ENCODE data around the gene TAS1R3. TPM values are rescaled to one million over a fixed set of nuclear protein-coding genes. Genes with fewer than 3 reads are reported as not detected.
A peak's percentile ranks its signal among the peaks of the same experiment; 100 is the strongest.

The TAS1R3 gene
- total RNA-seq, 1 donor, result under 0.01 TPM

GRCh38 chr1:1321477-1321876 is 9.6 kb upstream of the TAS1R3 start:
- H3K4me1 ChIP-seq (ENCODE audit: insufficient read depth, low read length), result peaks cover 22% of the 10 kb centered on the region
- H2AFZ ChIP-seq (ENCODE audit: low read length), result no peak overlapping the region
- no peaks in the 10 kb centered on the region for H3K9me3 ChIP-seq (ENCODE audit: low read depth, low read length)
- peaks cover 23% of the 10 kb centered on the region for H3K36me3 ChIP-seq (ENCODE audit: insufficient read depth, low read length)
- H3K4me2 ChIP-seq (ENCODE audit: insufficient read depth, low read length), result no peak overlapping the region
- peaks cover 81% of the 10 kb centered on the region for H3K79me2 ChIP-seq (ENCODE audit: insufficient read depth, low read length)
- peak overlapping the region; percentile 33 for H3K27ac ChIP-seq (ENCODE audit: low read depth, low read length)
- H3K27me3 ChIP-seq (ENCODE audit: insufficient read depth, low read length), result no peaks in the 10 kb centered on the region
- peaks cover 51% of the 10 kb centered on the region for H4K20me1 ChIP-seq (ENCODE audit: insufficient read depth, low read length)
- no peak overlapping the region for H3K4me3 ChIP-seq (ENCODE audit: insufficient read depth, low read length)
- DNase-seq (ENCODE audit: insufficient read length, low spot score, missing footprints), result no peak
- no peak for TF ChIP-seq CTCF (IDR thresholded peaks at IDR 0.05; ENCODE audit: extremely low read depth, low read depth, low read length)

GRCh38 chr1:1322418-1322817 is 8.7 kb upstream of the TAS1R3 start:
- H3K79me2 ChIP-seq (ENCODE audit: insufficient read depth, low read length), result peaks cover 86% of the 10 kb centered on the region
- no peaks in the 10 kb centered on the region for H3K9me3 ChIP-seq (ENCODE audit: low read depth, low read length)
- H3K27me3 ChIP-seq (ENCODE audit: insufficient read depth, low read length), result no peaks in the 10 kb centered on the region
- DNase-seq (ENCODE audit: insufficient read length, low spot score, missing footprints), result no peak
- peaks cover 22% of the 10 kb centered on the region for H3K4me1 ChIP-seq (ENCODE audit: insufficient read depth, low read length)
- no peak overlapping the region for H3K27ac ChIP-seq (ENCODE audit: low read depth, low read length)
- H3K4me2 ChIP-seq (ENCODE audit: insufficient read depth, low read length), result no peak overlapping the region
- no peak for TF ChIP-seq CTCF (IDR thresholded peaks at IDR 0.05; ENCODE audit: extremely low read depth, low read depth, low read length)
- H2AFZ ChIP-seq (ENCODE audit: low read length), result no peak overlapping the region
- H4K20me1 ChIP-seq (ENCODE audit: insufficient read depth, low read length), result peaks cover 49% of the 10 kb centered on the region
- H3K36me3 ChIP-seq (ENCODE audit: insufficient read depth, low read length), result peaks cover 22% of the 10 kb centered on the region
- no peak overlapping the region for H3K4me3 ChIP-seq (ENCODE audit: insufficient read depth, low read length)

GRCh38 chr1:1322952-1323351 is 8.1 kb upstream of the TAS1R3 start:
- Histone ChIP-seq H3K27me3 (ENCODE audit: insufficient read depth, low read length) (no peaks in the 10 kb centered on the region), H3K79me2 (ENCODE audit: insufficient read depth, low read length) (peaks cover 82% of the 10 kb centered on the region), H3K36me3 (ENCODE audit: insufficient read depth, low read length) (peaks cover 18% of the 10 kb centered on the region), H3K9me3 (ENCODE audit: low read depth, low read length) (no peaks in the 10 kb centered on the region), H3K27ac (ENCODE audit: low read depth, low read length) (no peak overlapping the region), H4K20me1 (ENCODE audit: insufficient read depth, low read length) (peaks cover 47% of the 10 kb centered on the region), H3K4me1 (ENCODE audit: insufficient read depth, low read length) (peaks cover 21% of the 10 kb centered on the region), H3K4me2 (ENCODE audit: insufficient read depth, low read length) (peak overlapping the region; percentile 4), H2AFZ (ENCODE audit: low read length) (no peak overlapping the region), H3K4me3 (ENCODE audit: insufficient read depth, low read length) (no peak overlapping the region)
- no peak for TF ChIP-seq CTCF (IDR thresholded peaks at IDR 0.05; ENCODE audit: extremely low read depth, low read depth, low read length)
- DNase-seq (ENCODE audit: insufficient read length, low spot score, missing footprints), result no peak

- H3K9me3 ChIP-seq (ENCODE audit: low read depth, low read length), result no peaks in the 10 kb centered on the region
- H3K36me3 ChIP-seq (ENCODE audit: insufficient read depth, low read length), result peaks cover 17% of the 10 kb centered on the region
- peak overlapping the region; percentile 76 for H3K4me2 ChIP-seq (ENCODE audit: insufficient read depth, low read length)
- peaks cover 46% of the 10 kb centered on the region for H4K20me1 ChIP-seq (ENCODE audit: insufficient read depth, low read length)
- no peak for TF ChIP-seq CTCF (IDR thresholded peaks at IDR 0.05; ENCODE audit: extremely low read depth, low read depth, low read length)
- no peak overlapping the region for H2AFZ ChIP-seq (ENCODE audit: low read length)
- DNase-seq (ENCODE audit: insufficient read length, low spot score, missing footprints), result peak; percentile 95
- H3K79me2 ChIP-seq (ENCODE audit: insufficient read depth, low read length), result peaks cover 77% of the 10 kb centered on the region
- peak overlapping the region; percentile 79 for H3K27ac ChIP-seq (ENCODE audit: low read depth, low read length)
- no peaks in the 10 kb centered on the region for H3K27me3 ChIP-seq (ENCODE audit: insufficient read depth, low read length)
- H3K4me1 ChIP-seq (ENCODE audit: insufficient read depth, low read length), result peaks cover 12% of the 10 kb centered on the region
- H3K4me3 ChIP-seq (ENCODE audit: insufficient read depth, low read length), result peak overlapping the region; percentile 89
Observed at GRCh38 chr1:1324084-1324523, 7.0 kb upstream of the TAS1R3 start.
